Superior temporal gyrus (tissue), 1 donor: ENCODE data around the gene COL20A1.

Experiments used
- DNase-seq: peaks from one replicate; pipeline ENCODE4 v3.0.0-alpha.2; 2016; ENCODE audit errors: extremely low spot score

The COL20A1 gene

GRCh38 chr20:63308218-63308911, 15.4 kb downstream of the COL20A1 start:
- DNase-seq: no peak

- peak; percentile 38 for DNase-seq
Measured at GRCh38 chr20:63309261-63310071, 16.5 kb downstream of the COL20A1 start.

GRCh38 chr20:63310265-63310991, 17.4 kb downstream of the COL20A1 start:
- DNase-seq: no peak

GRCh38 chr20:63311186-63311832, 18.3 kb downstream of the COL20A1 start:
- DNase-seq: no peak

- DNase-seq: no peak
Measured at GRCh38 chr20:63311833-63312243, 18.9 kb downstream of the COL20A1 start.

GRCh38 chr20:63312273-63312672, 19.3 kb downstream of the COL20A1 start:
- DNase-seq: no peak

GRCh38 chr20:63312690-63313348, 19.8 kb downstream of the COL20A1 start:
- no peak for DNase-seq

- DNase-seq: no peak
Measured at GRCh38 chr20:63313349-63314014, 20.5 kb downstream of the COL20A1 start.

- no peak for DNase-seq
Measured at GRCh38 chr20:63314015-63314471, 21.1 kb downstream of the COL20A1 start.

- DNase-seq: no peak
Measured at GRCh38 chr20:63314566-63315239, 21.7 kb downstream of the COL20A1 start.

- DNase-seq: no peak
Measured at GRCh38 chr20:63315240-63315689, 22.3 kb downstream of the COL20A1 start.

- no peak for DNase-seq
Measured at GRCh38 chr20:63315731-63316491, 22.9 kb downstream of the COL20A1 start.

GRCh38 chr20:63316502-63316921, 23.5 kb downstream of the COL20A1 start:
- no peak for DNase-seq

GRCh38 chr20:63317061-63317460, 24.1 kb downstream of the COL20A1 start:
- DNase-seq: no peak

GRCh38 chr20:63317601-63318291, 24.8 kb downstream of the COL20A1 start:
- DNase-seq: no peak

- DNase-seq: no peak
Measured at GRCh38 chr20:63318391-63319163, 25.6 kb downstream of the COL20A1 start.

GRCh38 chr20:63319164-63320040, 26.4 kb downstream of the COL20A1 start:
- no peak for DNase-seq
